OCI-LY7 (cell line): ENCODE data around the gene CST6. TPM values are rescaled to one million over a fixed set of nuclear protein-coding genes. Genes with fewer than 3 reads are reported as not detected.

Source experiments
- BruUV-seq: library from RNA; stranded (reverse); fragments of 400-500 nt; replicated peaks from 2 replicates; lab custom pipeline; 2021; lab: Mats Ljungman, UMichigan
- CTCF ChIA-PET: fragments of 300-600 bp; sonication (Branson Sonifier 250); formaldehyde crosslinking; loops from one replicate; lab custom pipeline; 2022; ENCODE audit warnings: antibody characterized with exemption; ENCODE audit not compliant: unreplicated experiment; lab: Charles Lee
- POLR2A ChIA-PET: fragments of 300-600 bp; sonication (Branson Sonifier 250); formaldehyde crosslinking; loops from one replicate; lab custom pipeline; 2022; ENCODE audit warnings: antibody characterized with exemption; lab: Charles Lee
- DNase-seq: peaks from one replicate; pipeline ENCODE4 v3.0.0-alpha.2; 2015; ENCODE audit warnings: low spot score
- H2AFZ ChIP-seq: fragments of 200-600 bp; sonication (generic), shearing (Covaris generic); 2 replicates; pipeline ENCODE4 v1.6.1; 2014; ENCODE audit warnings: mild to moderate bottlenecking, antibody characterized with exemption, low read length, moderate library complexity
- H3K27ac ChIP-seq: fragments of 200-600 bp; sonication (generic); 2 replicates; pipeline ENCODE4 v1.5.1; 2014; ENCODE audit warnings: mixed run types, low read depth, mild to moderate bottlenecking, moderate library complexity, low read length, inconsistent platforms; ENCODE audit not compliant: poor library complexity, severe bottlenecking
- H3K36me3 ChIP-seq: fragments of 200-600 bp; sonication (generic); 2 replicates; pipeline ENCODE4 v1.6.1; 2014; ENCODE audit warnings: mild to moderate bottlenecking, antibody characterized with exemption, low read length, moderate library complexity, mixed read lengths; ENCODE audit not compliant: insufficient read depth
- H3K4me1 ChIP-seq: fragments of 200-600 bp; sonication (generic); 2 replicates; pipeline ENCODE4 v1.5.1; 2014; ENCODE audit warnings: mild to moderate bottlenecking, low read length; ENCODE audit not compliant: insufficient read depth, poor library complexity, severe bottlenecking
- H3K4me2 ChIP-seq: fragments of 200-600 bp; sonication (generic); 2 replicates; pipeline ENCODE4 v1.6.1; 2014; ENCODE audit warnings: mild to moderate bottlenecking, low read length
- H3K4me3 ChIP-seq: fragments of 200-600 bp; sonication (generic); 2 replicates; pipeline ENCODE4 v1.5.1; 2014; ENCODE audit warnings: mild to moderate bottlenecking, low read depth, low read length; ENCODE audit not compliant: poor library complexity, severe bottlenecking
- H3K79me2 ChIP-seq: fragments of 200-600 bp; sonication (generic); 2 replicates; pipeline ENCODE4 v1.6.1; 2016; ENCODE audit warnings: low read depth, mild to moderate bottlenecking, low read length, moderate library complexity, mixed read lengths; ENCODE audit not compliant: insufficient read depth
- H3K9me2 ChIP-seq: fragments of 200-600 bp; sonication (generic); 2 replicates; pipeline ENCODE4 v1.6.1; 2016; ENCODE audit warnings: mild to moderate bottlenecking, low read length, mixed read lengths; ENCODE audit not compliant: insufficient read depth
- H3K9me3 ChIP-seq: fragments of 200-600 bp; sonication (generic); 2 replicates; pipeline ENCODE4 v1.6.1; 2014; ENCODE audit warnings: mild to moderate bottlenecking, mixed run types, low read length, mixed read lengths
- H4K20me1 ChIP-seq: fragments of 200-600 bp; sonication (generic); 2 replicates; pipeline ENCODE4 v1.6.1; 2014; ENCODE audit warnings: mild to moderate bottlenecking, antibody characterized with exemption, low read length, moderate library complexity, mixed read lengths; ENCODE audit not compliant: insufficient read depth
- CTCF ChIP-seq: fragments of 200-600 bp; sonication (generic); conservative IDR thresholded peaks from 2 replicates; pipeline ENCODE4 v1.5.1; 2014; ENCODE audit warnings: mild to moderate bottlenecking, antibody characterized with exemption, low read length, moderate library complexity, mixed read lengths
- EZH2phosphoT487 ChIP-seq: fragments of 200-600 bp; sonication (generic); IDR thresholded peaks from 2 replicates; pipeline ENCODE4 v1.6.1; 2018; ENCODE audit warnings: low read depth, borderline replicate concordance, mild to moderate bottlenecking, mixed run types, antibody characterized with exemption, low read length, moderate library complexity, mixed read lengths
- intact Hi-C: fragments of 100-400 bp; cut with micrococcal nuclease; formaldehyde crosslinking; loops from one replicate; pipeline ENCODE4 v1.10.0; 2022; ENCODE audit not compliant: unreplicated experiment
- total RNA-seq, 2 experiments: library from RNA; depleted of rRNA in 1 of 2; stranded (reverse); fragments of >200 nt in 1 of 2; shearing (Covaris generic) in 1 of 2; gene quantifications; 2 replicates each; pipeline ENCODE4 v1.2.3, GENCODE V29; 2014 to 2022

The CST6 gene
- total RNA-seq, 2 experiments from 2014 or later = not detected

GRCh38 chr11:66017321-66017720, 5.5 kb downstream of the CST6 start:
- no peak overlapping the region for H3K27ac ChIP-seq
- H3K9me3 ChIP-seq = no peaks in the 10 kb centered on the region
- ChIA-PET POLR2A (no interaction called here), CTCF (no interaction called here)
- no peaks in the 10 kb centered on the region for H3K4me1 ChIP-seq
- no peak overlapping the region for H3K4me3 ChIP-seq
- no peak for DNase-seq
- H4K20me1 ChIP-seq = no peaks in the 10 kb centered on the region
- BruUV-seq = no TSS peak
- no peaks in the 10 kb centered on the region for H3K9me2 ChIP-seq
- H3K79me2 ChIP-seq = no peaks in the 10 kb centered on the region
- no peak overlapping the region for H2AFZ ChIP-seq
- TF ChIP-seq EZH2phosphoT487 (no peak), CTCF (no peak)
- intact Hi-C loops = no loop called here
- H3K4me2 ChIP-seq = no peak overlapping the region
- H3K36me3 ChIP-seq = no peaks in the 10 kb centered on the region

- CTCF ChIA-PET = no interaction called here
- no peak for TF ChIP-seq EZH2phosphoT487
- TF ChIP-seq CTCF = no peak
- H3K4me3 ChIP-seq = no peak overlapping the region
- intact Hi-C loops = no loop called here
- H3K9me3 ChIP-seq = no peaks in the 10 kb centered on the region
- H3K36me3 ChIP-seq = no peaks in the 10 kb centered on the region
- no peak for DNase-seq
- H3K79me2 ChIP-seq = no peaks in the 10 kb centered on the region
- POLR2A ChIA-PET = interaction anchor here (0.6 to 0.7 kb wide), 2 partner anchors 308 to 325 kb away, joined by 3 to 4 read pairs; partner anchors contain the start of gene KAT5
- no peak overlapping the region for H2AFZ ChIP-seq
- no peaks in the 10 kb centered on the region for H4K20me1 ChIP-seq
- no peak overlapping the region for H3K4me2 ChIP-seq
- BruUV-seq = no TSS peak
- H3K4me1 ChIP-seq = no peaks in the 10 kb centered on the region
- H3K9me2 ChIP-seq = no peaks in the 10 kb centered on the region
- no peak overlapping the region for H3K27ac ChIP-seq
Observed at GRCh38 chr11:66020212-66020611, 8.4 kb downstream of the CST6 start.

GRCh38 chr11:66020618-66021357, 9.0 kb downstream of the CST6 start:
- ChIA-PET POLR2A (no interaction called here), CTCF (no interaction called here)
- H4K20me1 ChIP-seq = no peaks in the 10 kb centered on the region
- no peaks in the 10 kb centered on the region for H3K9me3 ChIP-seq
- no peak for DNase-seq
- H3K36me3 ChIP-seq = no peaks in the 10 kb centered on the region
- BruUV-seq = no TSS peak
- no peak overlapping the region for H3K27ac ChIP-seq
- no peaks in the 10 kb centered on the region for H3K79me2 ChIP-seq
- H3K4me1 ChIP-seq = no peaks in the 10 kb centered on the region
- H3K4me3 ChIP-seq = no peak overlapping the region
- intact Hi-C loops = no loop called here
- no peaks in the 10 kb centered on the region for H3K9me2 ChIP-seq
- H3K4me2 ChIP-seq = no peak overlapping the region
- no peak overlapping the region for H2AFZ ChIP-seq
- TF ChIP-seq CTCF = no peak
- TF ChIP-seq EZH2phosphoT487 = no peak
